Stimulated activated naive CD4-positive, alpha-beta T cell (primary cell): ENCODE data around the gene GSG1L.
A peak's percentile ranks its signal among the peaks of the same experiment; 100 is the strongest.
"Not testable (repeated sequence)": the region's sequence is repeated elsewhere in the genome, so short reads cannot be mapped to it uniquely, and the experiment has no call there.

Experiments
- DNase-seq, 6 experiments: peaks; one replicate each; lab custom pipeline; 2025; lab: John Stamatoyannopoulos, UW

The GSG1L gene

GRCh38 chr16:27899736-27900135 is 163.8 kb downstream of the GSG1L start:
- DNase-seq: no peak

GRCh38 chr16:27894386-27894785 is 169.1 kb downstream of the GSG1L start:
- no peak for DNase-seq

- DNase-seq: no peak
These were observed 170.6 kb downstream of the GSG1L start for GRCh38 chr16:27892879-27893278.

- no peak for DNase-seq
These were observed 172.6 kb downstream of the GSG1L start for GRCh38 chr16:27890866-27891265.

- DNase-seq: no peak
These were observed 173.5 kb downstream of the GSG1L start for GRCh38 chr16:27890006-27890405.

- no peak for DNase-seq
These were observed 179.9 kb downstream of the GSG1L start for GRCh38 chr16:27883576-27883975.

- DNase-seq: no peak
These were observed 183.2 kb downstream of the GSG1L start for GRCh38 chr16:27880287-27880686.

GRCh38 chr16:27879601-27880247 is 183.8 kb downstream of the GSG1L start:
- DNase-seq: no peak

- DNase-seq: not testable (repeated sequence)
These were observed 190.9 kb downstream of the GSG1L start for GRCh38 chr16:27872627-27873026.

GRCh38 chr16:27870116-27870798 is 193.3 kb downstream of the GSG1L start:
- no peak for DNase-seq

- DNase-seq: no peak
These were observed 194.1 kb downstream of the GSG1L start for GRCh38 chr16:27869411-27869810.

- DNase-seq: no peak
These were observed 195.3 kb downstream of the GSG1L start for GRCh38 chr16:27868180-27868579.

- DNase-seq: peak in 2 of 6 experiments; percentile 6 to 35
These were observed 196.1 kb downstream of the GSG1L start for GRCh38 chr16:27867122-27868110.

GRCh38 chr16:27863377-27863776 is 200.1 kb downstream of the GSG1L start:
- DNase-seq: no peak

- no peak for DNase-seq
These were observed 200.6 kb downstream of the GSG1L start for GRCh38 chr16:27862953-27863352.

GRCh38 chr16:27860091-27860490 is 203.4 kb downstream of the GSG1L start:
- no peak for DNase-seq

GRCh38 chr16:27859020-27859419 is 204.5 kb downstream of the GSG1L start:
- DNase-seq: no peak

GRCh38 chr16:27853651-27854050 is 209.9 kb downstream of the GSG1L start:
- no peak for DNase-seq

GRCh38 chr16:27853101-27853500 is 210.4 kb downstream of the GSG1L start:
- DNase-seq: no peak

- no peak for DNase-seq
These were observed 210.8 kb downstream of the GSG1L start for GRCh38 chr16:27852681-27853080.

GRCh38 chr16:27852116-27852515 is 211.4 kb downstream of the GSG1L start:
- DNase-seq: no peak

- DNase-seq: no peak
These were observed 211.9 kb downstream of the GSG1L start for GRCh38 chr16:27851586-27851985.

- DNase-seq: no peak
These were observed 213.9 kb downstream of the GSG1L start for GRCh38 chr16:27849621-27850020.
